Measurements from ENCODE around the gene GSTA2.
"Not testable (repeated sequence)": the region's sequence is repeated elsewhere in the genome, so short reads cannot be mapped to it uniquely, and the experiment has no call there.

Gene GSTA2

GRCh38 chr6:52760105-52760765 lies 3.0 kb downstream of the GSTA2 start:
- DNase-seq (ENCODE audit: low read depth) = no peak
- TF ChIP-seq CTCF (conservative IDR thresholded peaks at IDR 0.05; ENCODE audit: low read depth, low read length) = no peak
- no peak overlapping the region for H3K4me3 ChIP-seq (ENCODE audit: low read depth, low read length)

GRCh38 chr6:52759085-52759484 lies 4.2 kb downstream of the GSTA2 start:
- H3K4me3 ChIP-seq (ENCODE audit: low read depth, low read length) = no peak overlapping the region
- TF ChIP-seq CTCF (conservative IDR thresholded peaks at IDR 0.05; ENCODE audit: low read depth, low read length) = no peak
- DNase-seq (ENCODE audit: low read depth) = peak; percentile 3

- H3K4me3 ChIP-seq (ENCODE audit: low read depth, low read length) = not testable (repeated sequence)
- DNase-seq (ENCODE audit: low read depth) = peak; percentile 62
Measured at GRCh38 chr6:52757651-52758338, 5.5 kb downstream of the GSTA2 start.

- no peak for DNase-seq (ENCODE audit: low read depth)
- H3K4me3 ChIP-seq (ENCODE audit: low read depth, low read length) = no peak overlapping the region
- no peak for TF ChIP-seq CTCF (conservative IDR thresholded peaks at IDR 0.05; ENCODE audit: low read depth, low read length)
Measured at GRCh38 chr6:52754443-52754842, 8.8 kb downstream of the GSTA2 start.

GRCh38 chr6:52753137-52753536 lies 10.1 kb downstream of the GSTA2 start:
- not testable (repeated sequence) for DNase-seq (ENCODE audit: low read depth); H3K4me3 ChIP-seq (ENCODE audit: low read depth, low read length)

GRCh38 chr6:52752310-52752709 lies 11.0 kb downstream of the GSTA2 start:
- no peak for DNase-seq (ENCODE audit: low read depth)
- no peak for TF ChIP-seq CTCF (conservative IDR thresholded peaks at IDR 0.05; ENCODE audit: low read depth, low read length)
- H3K4me3 ChIP-seq (ENCODE audit: low read depth, low read length) = no peak overlapping the region

- no peak for DNase-seq (ENCODE audit: low read depth)
- TF ChIP-seq CTCF (conservative IDR thresholded peaks at IDR 0.05; ENCODE audit: low read depth, low read length) = no peak
- no peak overlapping the region for H3K4me3 ChIP-seq (ENCODE audit: low read depth, low read length)
Measured at GRCh38 chr6:52749556-52750152, 13.6 kb downstream of the GSTA2 start.

- H3K4me3 ChIP-seq (ENCODE audit: low read depth, low read length); DNase-seq (ENCODE audit: low read depth): not testable (repeated sequence)
Measured at GRCh38 chr6:52747301-52747700, 16.0 kb downstream of the GSTA2 start.

All from choroid plexus epithelial cell (primary cell).